ENCODE results near the gene DIABLO. TPM values are rescaled to one million over a fixed set of nuclear protein-coding genes. Genes with fewer than 3 reads are reported as not detected.

The DIABLO gene
- total RNA-seq, 1 experiment from 2014 or later: 60.1 TPM

DNA sequence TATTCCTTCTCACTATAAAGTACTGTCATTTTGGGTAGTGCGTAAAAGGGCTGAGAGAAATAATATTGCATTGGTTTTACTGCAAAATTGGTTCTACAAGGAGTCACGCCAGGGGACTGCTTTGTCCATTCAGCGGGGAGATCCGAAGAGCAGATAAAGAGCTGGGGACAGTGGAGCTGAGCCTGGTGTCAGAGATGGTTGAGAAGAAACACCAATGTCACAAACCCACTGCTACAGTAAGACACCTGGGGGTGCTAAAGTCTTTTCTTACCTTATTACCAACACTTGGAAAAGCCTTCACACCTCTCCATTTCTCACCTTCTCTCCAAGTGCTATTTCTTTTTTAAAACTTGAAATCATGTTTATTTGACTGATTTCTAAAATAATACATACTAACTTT lies 66.0 kb downstream of the DIABLO start:
- H3K27ac ChIP-seq (ENCODE audit: low read depth, low read length): no peak overlapping the region
- H3K36me3 ChIP-seq (ENCODE audit: control insufficient read depth in 1 of 2, insufficient read depth in 2 of 2, low read length in 2 of 2): no peaks in the 10 kb centered on the region
- H3K79me2 ChIP-seq (ENCODE audit: insufficient read depth, low read length): no peaks in the 10 kb centered on the region
- no peaks in the 10 kb centered on the region for H4K20me1 ChIP-seq (ENCODE audit: insufficient read depth)
- POLR2A ChIA-PET: no interaction called here
- no peaks in the 10 kb centered on the region for H3K27me3 ChIP-seq (ENCODE audit: insufficient read depth, low read length)
- ATAC-seq (no peak; the same call in 1 of the 2 replicates), DNase-seq (ENCODE audit: low read depth, low spot score) (no peak)
- no peak overlapping the region for H3K4me3 ChIP-seq (replicated peaks in 1 of 2; ENCODE audit: low read depth in 1 of 2, low read length in 2 of 2)
- RAD21 ChIA-PET (ENCODE audit: low non-redundant PET in 1 of 2, low total read pairs in 2 of 2, uncharacterized antibody in 2 of 2, unreplicated experiment in 2 of 2): no interaction called here
- H3K9ac ChIP-seq (ENCODE audit: low read length): no peak overlapping the region
- TF ChIP-seq RAD21 (IDR thresholded peaks at IDR 0.05; ENCODE audit: low read depth): peak; percentile 50
- TF ChIP-seq, protein P1, sequence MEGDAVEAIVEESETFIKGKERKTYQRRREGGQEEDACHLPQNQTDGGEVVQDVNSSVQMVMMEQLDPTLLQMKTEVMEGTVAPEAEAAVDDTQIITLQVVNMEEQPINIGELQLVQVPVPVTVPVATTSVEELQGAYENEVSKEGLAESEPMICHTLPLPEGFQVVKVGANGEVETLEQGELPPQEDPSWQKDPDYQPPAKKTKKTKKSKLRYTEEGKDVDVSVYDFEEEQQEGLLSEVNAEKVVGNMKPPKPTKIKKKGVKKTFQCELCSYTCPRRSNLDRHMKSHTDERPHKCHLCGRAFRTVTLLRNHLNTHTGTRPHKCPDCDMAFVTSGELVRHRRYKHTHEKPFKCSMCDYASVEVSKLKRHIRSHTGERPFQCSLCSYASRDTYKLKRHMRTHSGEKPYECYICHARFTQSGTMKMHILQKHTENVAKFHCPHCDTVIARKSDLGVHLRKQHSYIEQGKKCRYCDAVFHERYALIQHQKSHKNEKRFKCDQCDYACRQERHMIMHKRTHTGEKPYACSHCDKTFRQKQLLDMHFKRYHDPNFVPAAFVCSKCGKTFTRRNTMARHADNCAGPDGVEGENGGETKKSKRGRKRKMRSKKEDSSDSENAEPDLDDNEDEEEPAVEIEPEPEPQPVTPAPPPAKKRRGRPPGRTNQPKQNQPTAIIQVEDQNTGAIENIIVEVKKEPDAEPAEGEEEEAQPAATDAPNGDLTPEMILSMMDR (IDR thresholded peaks at IDR 0.05 in 2 of 3, conservative IDR thresholded peaks at IDR 0.05 in 1 of 3; ENCODE audit: borderline replicate concordance in 1 of 3, insufficient read depth in 1 of 3, low read depth in 2 of 3, low read length in 2 of 3): peak; percentile 5 to 22 (median 17); a peak in 4 of 6 replicates
- TF ChIP-seq, protein P2, sequence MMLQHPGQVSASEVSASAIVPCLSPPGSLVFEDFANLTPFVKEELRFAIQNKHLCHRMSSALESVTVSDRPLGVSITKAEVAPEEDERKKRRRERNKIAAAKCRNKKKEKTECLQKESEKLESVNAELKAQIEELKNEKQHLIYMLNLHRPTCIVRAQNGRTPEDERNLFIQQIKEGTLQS (IDR thresholded peaks at IDR 0.05): no peak
- TF ChIP-seq, protein P3, sequence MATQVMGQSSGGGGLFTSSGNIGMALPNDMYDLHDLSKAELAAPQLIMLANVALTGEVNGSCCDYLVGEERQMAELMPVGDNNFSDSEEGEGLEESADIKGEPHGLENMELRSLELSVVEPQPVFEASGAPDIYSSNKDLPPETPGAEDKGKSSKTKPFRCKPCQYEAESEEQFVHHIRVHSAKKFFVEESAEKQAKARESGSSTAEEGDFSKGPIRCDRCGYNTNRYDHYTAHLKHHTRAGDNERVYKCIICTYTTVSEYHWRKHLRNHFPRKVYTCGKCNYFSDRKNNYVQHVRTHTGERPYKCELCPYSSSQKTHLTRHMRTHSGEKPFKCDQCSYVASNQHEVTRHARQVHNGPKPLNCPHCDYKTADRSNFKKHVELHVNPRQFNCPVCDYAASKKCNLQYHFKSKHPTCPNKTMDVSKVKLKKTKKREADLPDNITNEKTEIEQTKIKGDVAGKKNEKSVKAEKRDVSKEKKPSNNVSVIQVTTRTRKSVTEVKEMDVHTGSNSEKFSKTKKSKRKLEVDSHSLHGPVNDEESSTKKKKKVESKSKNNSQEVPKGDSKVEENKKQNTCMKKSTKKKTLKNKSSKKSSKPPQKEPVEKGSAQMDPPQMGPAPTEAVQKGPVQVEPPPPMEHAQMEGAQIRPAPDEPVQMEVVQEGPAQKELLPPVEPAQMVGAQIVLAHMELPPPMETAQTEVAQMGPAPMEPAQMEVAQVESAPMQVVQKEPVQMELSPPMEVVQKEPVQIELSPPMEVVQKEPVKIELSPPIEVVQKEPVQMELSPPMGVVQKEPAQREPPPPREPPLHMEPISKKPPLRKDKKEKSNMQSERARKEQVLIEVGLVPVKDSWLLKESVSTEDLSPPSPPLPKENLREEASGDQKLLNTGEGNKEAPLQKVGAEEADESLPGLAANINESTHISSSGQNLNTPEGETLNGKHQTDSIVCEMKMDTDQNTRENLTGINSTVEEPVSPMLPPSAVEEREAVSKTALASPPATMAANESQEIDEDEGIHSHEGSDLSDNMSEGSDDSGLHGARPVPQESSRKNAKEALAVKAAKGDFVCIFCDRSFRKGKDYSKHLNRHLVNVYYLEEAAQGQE (IDR thresholded peaks at IDR 0.05; ENCODE audit: low read depth): no peak
- CTCF ChIA-PET: no interaction called here
- intact Hi-C loops (cut with micrococcal nuclease): no loop called here
- no peaks in the 10 kb centered on the region for H3K9me2 ChIP-seq (ENCODE audit: insufficient read depth)
- BruUV-seq (replicated peaks): no TSS peak
- H3K4me1 ChIP-seq (ENCODE audit: control insufficient read depth in 1 of 2, insufficient read depth in 2 of 2, low read length in 2 of 2): no peaks in the 10 kb centered on the region
- no peaks in the 10 kb centered on the region for H3K9me3 ChIP-seq (ENCODE audit: control insufficient read depth in 1 of 2, insufficient read depth in 1 of 2, low read depth in 1 of 2, low read length in 2 of 2)
- no peak overlapping the region for H2AFZ ChIP-seq (ENCODE audit: low read depth, low read length, poor library complexity, severe bottlenecking)
- no peak overlapping the region for H3K4me2 ChIP-seq (ENCODE audit: low read length)

Data from HCT116 (cell line).